Esophagus squamous epithelium (tissue), 5 donors: ENCODE measurements around the gene PDE2A. TPM values are rescaled to one million over a fixed set of nuclear protein-coding genes. Genes with fewer than 3 reads are reported as not detected.

Experiments
- DNase-seq: peaks from one replicate; lab custom pipeline; 2025; lab: John Stamatoyannopoulos, UW
- H3K27ac ChIP-seq, 4 donors: fragments of 200-600 bp; sonication (generic); one replicate each; pipeline ENCODE4 v1.5.1; 2016 to 2019; ENCODE audit warnings: mild to moderate bottlenecking in 1 of 4
- H3K27me3 ChIP-seq, 4 donors: fragments of 200-600 bp; sonication (generic); 1 replicate in 3 of 4; 2 replicates in 1 of 4; pipeline versions ENCODE4 v1.5.1 to v1.6.0; 2017 to 2021; ENCODE audit warnings: antibody characterized with exemption in 1 of 4
- H3K36me3 ChIP-seq, 3 donors: fragments of 200-600 bp; sonication (generic); one replicate each; pipeline ENCODE4 v1.5.1; 2016 to 2019
- H3K4me1 ChIP-seq, 3 donors: fragments of 200-600 bp; sonication (generic); one replicate each; pipeline ENCODE4 v1.5.1; 2017 to 2019
- H3K4me3 ChIP-seq, 4 donors: fragments of 200-600 bp; sonication (generic); 1 replicate in 3 of 4; 2 replicates in 1 of 4; pipeline ENCODE4 v1.5.1; 2016 to 2019; ENCODE audit warnings: mild to moderate bottlenecking in 2 of 4, moderate library complexity in 1 of 4
- H3K9me3 ChIP-seq, 3 donors: fragments of 200-600 bp; sonication (generic); one replicate each; pipeline ENCODE4 v1.5.1; 2016 to 2019
- CTCF ChIP-seq, 6 experiments: fragments of 450-650 bp in 4 of 6; fragments of 200-600 bp in 2 of 6; sonication (generic) in 2 of 6; IDR thresholded peaks; one replicate each; pipeline ENCODE4 v1.5.1; 2016 to 2019; ENCODE audit warnings: antibody characterized with exemption in 6 of 6, mild to moderate bottlenecking in 4 of 6, moderate library complexity in 4 of 6
- POLR2A ChIP-seq, 4 donors: fragments of 450-650 bp; IDR thresholded peaks; one replicate each; pipeline ENCODE4 v1.6.1; 2017; ENCODE audit warnings: antibody characterized with exemption in 4 of 4, mild to moderate bottlenecking in 4 of 4, moderate library complexity in 3 of 4
- WGBS, 2 donors: methylation state at CpG; one replicate each; pipeline ENCODE4 v1.1.5; 2018; 5-methylcytosine and 5-hydroxymethylcytosine counted together
- intact Hi-C: fragments of 100-400 bp; cut with DNase I; formaldehyde crosslinking; loops from one replicate; pipeline ENCODE4 v1.15.0; 2022
- total RNA-seq, 4 donors: library from RNA; depleted of rRNA; stranded (reverse); fragments of >200 nt; gene quantifications; one replicate each; pipeline ENCODE4 v1.1.0, GENCODE V29; 2016
- donor health status: DM: yes; HTN: yes; CAD: no.

PDE2A gene
- total RNA-seq, 4 donors from 2014 or later = 5.6 to 38.3 (median 12.9) TPM

GRCh38 chr11:72711141-72711540, 36.9 kb upstream of the PDE2A start:
- Histone ChIP-seq H3K27me3 (no peaks in the 10 kb centered on the region), H3K4me3 (no peak overlapping the region), H3K4me1 (peaks cover 3 to 33% (median 4%) of the 10 kb centered on the region in 3 donors), H3K27ac (no peak overlapping the region), H3K9me3 (no peaks in the 10 kb centered on the region), H3K36me3 (peaks cover 28 to 100% (median 49%) of the 10 kb centered on the region in 3 donors)
- intact Hi-C loops = no loop called here
- TF ChIP-seq POLR2A (IDR thresholded peaks at IDR 0.05) (no peak), CTCF (IDR thresholded peaks at IDR 0.05) (no peak)
- 86 to 90% methylated on average over 5 of the region's 9 CpGs for WGBS, 2 donors
- DNase-seq = no peak

- Histone ChIP-seq H3K4me1 (peaks cover 3 to 31% (median 4%) of the 10 kb centered on the region in 3 donors), H3K4me3 (no peak overlapping the region), H3K27ac (no peak overlapping the region), H3K27me3 (no peaks in the 10 kb centered on the region), H3K9me3 (no peaks in the 10 kb centered on the region), H3K36me3 (peaks cover 33 to 100% (median 58%) of the 10 kb centered on the region in 3 donors)
- no peak for DNase-seq
- WGBS, 2 donors = 84 to 93% methylated on average over 9 to 11 of the region's 11 CpGs
- TF ChIP-seq POLR2A (IDR thresholded peaks at IDR 0.05) = no peak
- TF ChIP-seq CTCF (IDR thresholded peaks at IDR 0.05) = no peak
- intact Hi-C loops = no loop called here
These were observed 36.1 kb upstream of the PDE2A start for GRCh38 chr11:72710278-72710677.

DNA sequence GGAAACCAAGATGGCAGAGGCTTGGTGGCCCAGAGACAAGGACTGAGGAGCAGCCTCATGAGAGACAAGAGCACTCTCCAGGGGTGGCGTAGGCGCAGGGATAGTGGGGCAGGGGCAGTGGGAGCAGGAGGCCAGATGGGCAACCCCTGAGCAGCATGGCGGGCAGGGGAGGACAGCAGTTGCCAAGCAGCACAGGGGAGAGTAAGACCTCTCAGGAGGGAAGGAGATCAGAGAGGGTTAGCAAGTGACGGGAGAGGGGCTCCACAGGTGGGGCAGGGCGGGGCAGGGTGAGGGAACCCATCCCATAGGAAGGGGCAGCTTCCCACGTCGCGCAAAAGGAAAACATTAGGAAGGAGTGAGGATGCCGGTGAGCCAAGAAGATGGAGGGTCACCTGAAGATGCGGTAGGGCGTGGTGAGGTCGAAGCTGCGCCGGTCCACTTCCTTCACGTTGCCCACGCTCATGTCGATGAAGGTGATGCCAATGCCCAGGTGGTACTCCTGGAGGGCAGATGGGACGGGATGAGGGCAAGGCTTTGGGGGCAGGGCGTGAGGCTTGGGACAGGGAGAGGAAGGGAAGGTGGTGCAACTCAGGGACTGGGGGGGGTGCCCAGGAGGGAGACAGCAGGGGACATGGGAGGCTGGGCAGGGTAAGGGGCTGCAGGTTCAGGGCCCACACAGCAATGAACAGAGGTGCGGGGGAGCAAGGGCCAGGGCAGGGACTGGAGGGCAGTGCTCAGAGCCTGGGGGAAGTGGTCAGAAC, 35.4 kb upstream of the PDE2A start:
- Histone ChIP-seq H3K4me1 (peaks cover 3 to 25% (median 4%) of the 10 kb centered on the region in 3 donors), H3K27me3 (no peaks in the 10 kb centered on the region), H3K9me3 (no peaks in the 10 kb centered on the region), H3K4me3 (no peak overlapping the region), H3K27ac (no peak overlapping the region), H3K36me3 (peaks cover 33 to 100% (median 63%) of the 10 kb centered on the region in 3 donors)
- intact Hi-C loops = no loop called here
- WGBS, 2 donors = 94 to 95% methylated on average over 20 of the region's 20 CpGs
- no peak for DNase-seq
- TF ChIP-seq POLR2A (IDR thresholded peaks at IDR 0.05) = no peak

GRCh38 chr11:72707032-72707431, 32.8 kb upstream of the PDE2A start:
- Histone ChIP-seq H3K4me1 (peaks cover 2 to 27% (median 13%) of the 10 kb centered on the region in 3 donors), H3K36me3 (peaks cover 33 to 100% (median 78%) of the 10 kb centered on the region in 3 donors), H3K4me3 (no peak overlapping the region), H3K9me3 (no peaks in the 10 kb centered on the region), H3K27me3 (no peaks in the 10 kb centered on the region), H3K27ac (no peak overlapping the region)
- no peak for TF ChIP-seq POLR2A (IDR thresholded peaks at IDR 0.05)
- TF ChIP-seq CTCF (IDR thresholded peaks at IDR 0.05) = no peak
- intact Hi-C loops = no loop called here
- WGBS, 2 donors = 92% methylated on average over 2 of the region's 9 CpGs; no CpG with 5 or more reads in 1 of the 2 donors
- no peak for DNase-seq

DNA sequence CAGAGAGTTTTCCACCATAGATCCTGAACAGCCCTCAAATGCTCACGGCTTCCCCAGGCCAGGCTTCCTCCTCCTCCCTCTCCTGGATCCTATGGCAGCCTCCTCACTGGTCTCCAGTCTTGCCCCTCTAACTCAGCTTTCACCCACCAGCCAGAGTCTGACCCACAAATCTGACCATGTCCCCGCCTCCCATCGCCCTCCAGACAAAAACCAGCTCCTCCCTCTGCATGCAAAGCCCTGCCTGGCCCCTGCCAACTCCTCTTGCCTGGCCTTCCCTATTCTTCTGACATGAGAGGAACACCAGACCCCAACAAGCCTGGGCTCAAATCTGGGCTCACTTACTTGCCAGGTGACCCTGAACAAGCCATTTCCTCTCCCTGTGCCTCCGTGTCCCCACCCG, 32.4 kb upstream of the PDE2A start:
- 77 to 93% methylated on average over 3 of the region's 5 CpGs for WGBS, 2 donors
- peaks cover 0 to 29% (median 13%) of the 10 kb centered on the region in 3 donors for H3K4me1 ChIP-seq
- peaks cover 36 to 100% (median 74%) of the 10 kb centered on the region in 3 donors for H3K36me3 ChIP-seq
- intact Hi-C loops = no loop called here
- no peak overlapping the region for H3K27ac ChIP-seq
- no peaks in the 10 kb centered on the region for H3K27me3 ChIP-seq
- DNase-seq = no peak
- H3K9me3 ChIP-seq = no peaks in the 10 kb centered on the region
- no peak for TF ChIP-seq POLR2A (IDR thresholded peaks at IDR 0.05)
- TF ChIP-seq CTCF (IDR thresholded peaks at IDR 0.05) = no peak
- no peak overlapping the region for H3K4me3 ChIP-seq
